ENCODE data around the gene S100A12.
"Not testable (repeated sequence)": the region's sequence is repeated elsewhere in the genome, so short reads cannot be mapped to it uniquely, and the experiment has no call there.

S100A12 gene

DNA sequence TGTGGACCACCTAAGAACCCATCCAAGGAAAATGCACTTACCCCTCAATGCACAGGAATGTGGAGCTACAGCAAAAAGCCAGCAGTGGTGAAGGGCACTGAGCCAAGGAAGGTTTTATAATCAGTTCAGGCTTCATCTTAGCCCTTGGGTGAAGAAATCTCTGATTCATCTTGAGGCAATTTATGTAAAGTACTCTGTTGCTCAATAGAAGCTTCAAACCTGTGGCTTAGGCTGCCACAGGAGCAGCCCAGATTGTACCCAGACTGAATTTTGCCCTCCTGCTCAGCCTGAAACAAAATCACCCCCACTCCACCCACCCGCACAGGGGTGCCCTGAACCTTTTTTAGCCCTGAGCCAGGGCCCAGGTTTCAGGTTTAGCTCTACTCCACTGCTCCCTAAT lies at the start of gene S100A12:
Gene S100A12, minus strand, starts transcription at position 111 of the 400 bp plus-strand sequence. CDS start 1,029 bp downstream, outside the sequence.
- no peak; the same call in 2 of the 3 replicates for ATAC-seq
- TF ChIP-seq ZC3H10 (CRISPR knock-in tag; IDR thresholded peaks at IDR 0.05) (no peak), RARB (CRISPR knock-in tag; IDR thresholded peaks at IDR 0.05) (no peak), ZNF8 (CRISPR knock-in tag; IDR thresholded peaks at IDR 0.05) (no peak), ZNF565 (CRISPR knock-in tag; conservative IDR thresholded peaks at IDR 0.05; ENCODE audit: low read depth) (no peak), ISL1 (CRISPR knock-in tag; IDR thresholded peaks at IDR 0.05) (no peak), SNAI2 (CRISPR knock-in tag; IDR thresholded peaks at IDR 0.05) (no peak), GLIS3 (CRISPR knock-in tag; IDR thresholded peaks at IDR 0.05) (no peak)

DNA sequence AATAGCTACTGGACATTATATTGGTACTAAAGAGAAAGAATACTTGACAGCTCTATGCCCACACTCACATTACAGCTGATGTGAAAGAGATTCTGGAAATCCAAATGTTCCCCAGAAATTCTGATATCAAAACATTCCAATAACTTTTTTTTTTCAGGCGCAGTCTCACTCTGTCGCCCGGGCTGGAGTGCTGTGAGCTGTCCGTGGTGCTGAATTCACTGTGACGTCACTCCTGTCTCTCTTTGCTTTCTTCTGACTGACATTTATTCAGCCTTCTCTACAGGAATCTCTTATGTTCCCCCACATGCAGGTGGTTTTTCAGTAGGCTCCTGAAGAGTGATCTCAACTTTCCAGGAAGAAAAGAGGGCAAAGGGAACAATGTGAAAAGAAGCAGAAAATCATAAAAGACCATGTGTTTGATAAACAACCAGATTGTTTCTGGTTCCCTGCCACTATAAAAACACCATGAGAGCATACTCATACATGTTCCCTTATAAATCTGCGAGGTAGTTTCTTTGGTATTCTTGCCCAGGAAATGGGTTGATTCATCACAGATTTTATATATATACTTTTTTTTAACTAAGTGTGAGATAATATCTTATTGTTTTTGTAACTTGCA lies 47.1 kb upstream of the S100A12 start:
- peak; percentile 88 for ATAC-seq
- TF ChIP-seq ZNF70 (CRISPR knock-in tag; IDR thresholded peaks at IDR 0.05): no peak
- TF ChIP-seq PPARA (CRISPR knock-in tag; IDR thresholded peaks at IDR 0.05; ENCODE audit: borderline replicate concordance): no peak
- TF ChIP-seq, protein P1, sequence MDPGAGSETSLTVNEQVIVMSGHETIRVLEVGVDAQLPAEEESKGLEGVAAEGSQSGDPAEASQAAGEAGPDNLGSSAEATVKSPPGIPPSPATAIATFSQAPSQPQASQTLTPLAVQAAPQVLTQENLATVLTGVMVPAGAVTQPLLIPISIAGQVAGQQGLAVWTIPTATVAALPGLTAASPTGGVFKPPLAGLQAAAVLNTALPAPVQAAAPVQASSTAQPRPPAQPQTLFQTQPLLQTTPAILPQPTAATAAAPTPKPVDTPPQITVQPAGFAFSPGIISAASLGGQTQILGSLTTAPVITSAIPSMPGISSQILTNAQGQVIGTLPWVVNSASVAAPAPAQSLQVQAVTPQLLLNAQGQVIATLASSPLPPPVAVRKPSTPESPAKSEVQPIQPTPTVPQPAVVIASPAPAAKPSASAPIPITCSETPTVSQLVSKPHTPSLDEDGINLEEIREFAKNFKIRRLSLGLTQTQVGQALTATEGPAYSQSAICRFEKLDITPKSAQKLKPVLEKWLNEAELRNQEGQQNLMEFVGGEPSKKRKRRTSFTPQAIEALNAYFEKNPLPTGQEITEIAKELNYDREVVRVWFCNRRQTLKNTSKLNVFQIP (CRISPR knock-in tag; IDR thresholded peaks at IDR 0.05; ENCODE audit: borderline replicate concordance, low read depth): no peak
- no peak for TF ChIP-seq SNAI2 (CRISPR knock-in tag; IDR thresholded peaks at IDR 0.05)
- TF ChIP-seq BACH2 (CRISPR knock-in tag; IDR thresholded peaks at IDR 0.05; ENCODE audit: borderline replicate concordance): no peak
- no peak for TF ChIP-seq ARNTL (CRISPR knock-in tag; IDR thresholded peaks at IDR 0.05; ENCODE audit: borderline replicate concordance, low read depth)
- TF ChIP-seq TOX (CRISPR knock-in tag; IDR thresholded peaks at IDR 0.05; ENCODE audit: borderline replicate concordance): no peak
- no peak for TF ChIP-seq ZFP30 (CRISPR knock-in tag; IDR thresholded peaks at IDR 0.05)
- TF ChIP-seq TCF4 (CRISPR knock-in tag; IDR thresholded peaks at IDR 0.05; ENCODE audit: borderline replicate concordance): no peak
- TF ChIP-seq, protein P2, sequence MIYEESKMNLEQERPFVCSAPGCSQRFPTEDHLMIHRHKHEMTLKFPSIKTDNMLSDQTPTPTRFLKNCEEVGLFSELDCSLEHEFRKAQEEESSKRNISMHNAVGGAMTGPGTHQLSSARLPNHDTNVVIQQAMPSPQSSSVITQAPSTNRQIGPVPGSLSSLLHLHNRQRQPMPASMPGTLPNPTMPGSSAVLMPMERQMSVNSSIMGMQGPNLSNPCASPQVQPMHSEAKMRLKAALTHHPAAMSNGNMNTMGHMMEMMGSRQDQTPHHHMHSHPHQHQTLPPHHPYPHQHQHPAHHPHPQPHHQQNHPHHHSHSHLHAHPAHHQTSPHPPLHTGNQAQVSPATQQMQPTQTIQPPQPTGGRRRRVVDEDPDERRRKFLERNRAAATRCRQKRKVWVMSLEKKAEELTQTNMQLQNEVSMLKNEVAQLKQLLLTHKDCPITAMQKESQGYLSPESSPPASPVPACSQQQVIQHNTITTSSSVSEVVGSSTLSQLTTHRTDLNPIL (CRISPR knock-in tag; IDR thresholded peaks at IDR 0.05; ENCODE audit: low read depth): no peak
- TF ChIP-seq RARB (CRISPR knock-in tag; IDR thresholded peaks at IDR 0.05): no peak
- TF ChIP-seq, protein P3, sequence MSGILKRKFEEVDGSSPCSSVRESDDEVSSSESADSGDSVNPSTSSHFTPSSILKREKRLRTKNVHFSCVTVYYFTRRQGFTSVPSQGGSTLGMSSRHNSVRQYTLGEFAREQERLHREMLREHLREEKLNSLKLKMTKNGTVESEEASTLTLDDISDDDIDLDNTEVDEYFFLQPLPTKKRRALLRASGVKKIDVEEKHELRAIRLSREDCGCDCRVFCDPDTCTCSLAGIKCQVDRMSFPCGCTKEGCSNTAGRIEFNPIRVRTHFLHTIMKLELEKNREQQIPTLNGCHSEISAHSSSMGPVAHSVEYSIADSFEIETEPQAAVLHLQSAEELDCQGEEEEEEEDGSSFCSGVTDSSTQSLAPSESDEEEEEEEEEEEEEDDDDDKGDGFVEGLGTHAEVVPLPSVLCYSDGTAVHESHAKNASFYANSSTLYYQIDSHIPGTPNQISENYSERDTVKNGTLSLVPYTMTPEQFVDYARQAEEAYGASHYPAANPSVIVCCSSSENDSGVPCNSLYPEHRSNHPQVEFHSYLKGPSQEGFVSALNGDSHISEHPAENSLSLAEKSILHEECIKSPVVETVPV (CRISPR knock-in tag; IDR thresholded peaks at IDR 0.05): no peak
- no peak for TF ChIP-seq GLIS3 (CRISPR knock-in tag; IDR thresholded peaks at IDR 0.05)
- TF ChIP-seq ESRRG (CRISPR knock-in tag; IDR thresholded peaks at IDR 0.05): no peak
- TF ChIP-seq, protein P4, sequence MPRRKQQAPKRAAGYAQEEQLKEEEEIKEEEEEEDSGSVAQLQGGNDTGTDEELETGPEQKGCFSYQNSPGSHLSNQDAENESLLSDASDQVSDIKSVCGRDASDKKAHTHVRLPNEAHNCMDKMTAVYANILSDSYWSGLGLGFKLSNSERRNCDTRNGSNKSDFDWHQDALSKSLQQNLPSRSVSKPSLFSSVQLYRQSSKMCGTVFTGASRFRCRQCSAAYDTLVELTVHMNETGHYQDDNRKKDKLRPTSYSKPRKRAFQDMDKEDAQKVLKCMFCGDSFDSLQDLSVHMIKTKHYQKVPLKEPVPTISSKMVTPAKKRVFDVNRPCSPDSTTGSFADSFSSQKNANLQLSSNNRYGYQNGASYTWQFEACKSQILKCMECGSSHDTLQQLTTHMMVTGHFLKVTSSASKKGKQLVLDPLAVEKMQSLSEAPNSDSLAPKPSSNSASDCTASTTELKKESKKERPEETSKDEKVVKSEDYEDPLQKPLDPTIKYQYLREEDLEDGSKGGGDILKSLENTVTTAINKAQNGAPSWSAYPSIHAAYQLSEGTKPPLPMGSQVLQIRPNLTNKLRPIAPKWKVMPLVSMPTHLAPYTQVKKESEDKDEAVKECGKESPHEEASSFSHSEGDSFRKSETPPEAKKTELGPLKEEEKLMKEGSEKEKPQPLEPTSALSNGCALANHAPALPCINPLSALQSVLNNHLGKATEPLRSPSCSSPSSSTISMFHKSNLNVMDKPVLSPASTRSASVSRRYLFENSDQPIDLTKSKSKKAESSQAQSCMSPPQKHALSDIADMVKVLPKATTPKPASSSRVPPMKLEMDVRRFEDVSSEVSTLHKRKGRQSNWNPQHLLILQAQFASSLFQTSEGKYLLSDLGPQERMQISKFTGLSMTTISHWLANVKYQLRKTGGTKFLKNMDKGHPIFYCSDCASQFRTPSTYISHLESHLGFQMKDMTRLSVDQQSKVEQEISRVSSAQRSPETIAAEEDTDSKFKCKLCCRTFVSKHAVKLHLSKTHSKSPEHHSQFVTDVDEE (CRISPR knock-in tag; IDR thresholded peaks at IDR 0.05): no peak
- TF ChIP-seq ISL1 (CRISPR knock-in tag; IDR thresholded peaks at IDR 0.05): no peak
- no peak for TF ChIP-seq ZNF565 (CRISPR knock-in tag; conservative IDR thresholded peaks at IDR 0.05; ENCODE audit: low read depth)

DNA sequence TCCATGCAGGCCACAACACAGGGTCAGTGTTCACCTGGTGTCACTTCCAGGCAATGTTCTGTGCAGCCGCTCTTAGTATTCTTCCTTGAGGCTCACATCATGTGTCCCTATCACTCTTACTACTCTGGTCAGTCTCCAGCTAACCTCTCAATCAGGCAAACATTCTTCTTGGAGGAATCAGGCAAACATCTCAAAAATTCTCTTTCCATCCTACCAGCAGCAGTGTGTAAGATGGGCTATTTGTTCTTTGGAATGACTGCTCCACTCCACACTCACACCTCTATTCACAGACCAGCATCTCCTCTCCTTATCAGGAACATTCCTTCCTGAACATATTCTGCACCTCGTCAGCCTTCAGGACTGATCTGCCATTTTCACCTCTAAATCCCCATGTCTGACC lies 44.9 kb upstream of the S100A12 start:
- TF ChIP-seq, protein P3 (CRISPR knock-in tag; IDR thresholded peaks at IDR 0.05): no peak
- no peak for TF ChIP-seq ZNF8 (CRISPR knock-in tag; IDR thresholded peaks at IDR 0.05)
- no peak for TF ChIP-seq SNAI2 (CRISPR knock-in tag; IDR thresholded peaks at IDR 0.05)
- TF ChIP-seq GLIS3 (CRISPR knock-in tag; IDR thresholded peaks at IDR 0.05): no peak
- no peak for TF ChIP-seq TOX (CRISPR knock-in tag; IDR thresholded peaks at IDR 0.05; ENCODE audit: borderline replicate concordance)
- no peak for TF ChIP-seq ZFP30 (CRISPR knock-in tag; IDR thresholded peaks at IDR 0.05)
- no peak for TF ChIP-seq BACH2 (CRISPR knock-in tag; IDR thresholded peaks at IDR 0.05; ENCODE audit: borderline replicate concordance)
- TF ChIP-seq ZFP3 (CRISPR knock-in tag; IDR thresholded peaks at IDR 0.05): no peak
- no peak for TF ChIP-seq ZC3H10 (CRISPR knock-in tag; IDR thresholded peaks at IDR 0.05)
- no peak for ATAC-seq

DNA sequence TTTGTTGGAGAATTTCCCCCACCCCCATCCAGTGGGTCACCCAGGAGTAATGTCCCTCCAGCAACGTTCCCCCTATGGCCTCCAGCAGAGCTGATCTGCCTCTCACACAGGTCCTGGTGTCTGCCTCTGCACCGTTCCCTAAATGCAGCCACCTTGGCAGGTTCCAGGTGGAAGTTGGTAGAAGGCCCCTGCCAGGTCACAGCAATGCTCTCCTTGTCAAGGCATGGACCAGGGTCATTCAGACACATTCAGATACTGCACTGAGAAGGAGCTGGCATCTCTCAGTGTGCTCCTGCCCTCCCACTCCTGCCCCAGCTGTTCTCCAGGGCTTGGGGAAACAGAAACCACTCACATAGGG lies 44.0 kb upstream of the S100A12 start:
- not testable (repeated sequence) for ATAC-seq

DNA sequence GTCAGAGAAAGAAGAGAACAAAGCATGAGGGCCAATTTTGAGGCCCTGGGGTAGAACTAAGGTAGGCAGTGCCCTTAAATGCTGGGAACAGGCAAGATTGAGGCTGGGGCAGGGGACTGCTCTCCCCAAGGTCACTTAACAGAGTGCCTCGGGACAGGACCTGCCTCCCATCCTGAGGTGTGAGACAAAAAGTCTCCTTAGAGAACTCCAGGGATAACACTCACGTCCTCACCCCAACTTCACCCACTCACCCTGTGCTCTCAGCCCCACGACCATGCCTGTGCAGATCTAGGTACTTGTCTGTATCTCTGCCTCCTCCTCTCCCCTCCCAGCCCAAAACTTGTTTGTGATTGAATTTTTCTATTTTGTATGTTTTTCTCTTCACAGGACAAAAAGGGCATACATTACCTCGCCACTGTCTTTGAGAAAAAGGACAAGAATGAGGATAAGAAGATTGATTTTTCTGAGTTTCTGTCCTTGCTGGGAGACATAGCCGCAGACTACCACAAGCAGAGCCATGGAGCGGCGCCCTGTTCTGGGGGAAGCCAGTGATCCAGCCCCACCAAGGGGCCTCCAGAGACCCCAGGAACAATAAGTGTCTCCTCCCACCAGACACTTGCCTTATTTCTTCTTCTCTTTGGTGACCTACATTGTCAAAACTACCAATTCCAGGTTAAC lies 43.5 kb upstream of the S100A12 start:
- not testable (repeated sequence) for ATAC-seq

Measured in SK-N-SH treated with all-trans-retinoic acid at 6 μM for 48 hours (cell line).